AG10803 (cell line): ENCODE data around the gene LRFN4.

Experiments used
- DNase-seq: peaks from one replicate; pipeline ENCODE4 v3.0.0; 2010; ENCODE audit warnings: low read depth
- H3K4me3 ChIP-seq: 2 replicates; pipeline ENCODE4 v1.5.1; 2011; ENCODE audit warnings: mild to moderate bottlenecking, low read length, control low read depth
- TF ChIP-seq, protein P1 (sequence below): conservative IDR thresholded peaks from 2 replicates; pipeline ENCODE4 v1.5.1; 2011; ENCODE audit warnings: mild to moderate bottlenecking, low read length, control low read depth, inconsistent platforms

Gene LRFN4

DNA sequence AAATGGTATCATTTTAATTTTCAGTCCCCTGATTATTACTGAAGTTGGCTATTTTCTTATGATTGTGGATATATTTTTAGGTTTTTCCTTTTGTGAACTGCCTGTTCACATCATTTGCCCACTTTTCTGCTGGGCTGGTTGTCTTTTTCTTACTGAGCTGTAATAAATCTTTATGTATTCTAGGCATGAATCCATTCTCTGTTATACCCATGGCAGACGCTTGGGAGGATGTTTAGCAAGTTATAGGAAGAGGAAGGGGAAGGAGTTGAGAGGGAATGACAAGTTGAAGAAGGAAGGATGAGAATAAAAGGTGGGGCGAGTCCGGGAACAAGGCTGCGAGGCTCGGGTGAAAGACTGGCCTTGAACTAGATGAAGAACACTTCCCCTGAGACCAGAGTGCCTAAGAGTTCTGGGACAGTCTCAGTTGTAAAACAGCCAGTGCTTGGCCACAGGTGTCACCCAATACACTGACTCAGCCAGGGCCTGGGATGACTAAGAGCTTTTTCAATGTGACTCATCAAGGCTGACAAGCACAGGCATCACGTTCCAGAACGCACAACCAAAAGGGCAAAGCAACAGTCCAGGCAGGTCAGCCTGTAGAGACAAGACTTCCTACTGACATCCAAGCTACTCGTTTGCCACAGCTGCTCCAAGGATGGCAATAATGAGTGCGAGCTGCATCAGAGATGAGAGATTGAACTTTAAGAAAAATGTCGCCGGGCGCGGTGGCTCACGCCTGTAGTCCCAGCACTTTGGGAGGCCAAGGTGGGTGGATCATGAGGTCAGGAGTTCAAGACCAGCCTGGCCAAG, 35.2 kb downstream of the LRFN4 start:
- H3K4me3 ChIP-seq: no peak overlapping the region
- DNase-seq: peak; percentile 88
- TF ChIP-seq, protein P1, sequence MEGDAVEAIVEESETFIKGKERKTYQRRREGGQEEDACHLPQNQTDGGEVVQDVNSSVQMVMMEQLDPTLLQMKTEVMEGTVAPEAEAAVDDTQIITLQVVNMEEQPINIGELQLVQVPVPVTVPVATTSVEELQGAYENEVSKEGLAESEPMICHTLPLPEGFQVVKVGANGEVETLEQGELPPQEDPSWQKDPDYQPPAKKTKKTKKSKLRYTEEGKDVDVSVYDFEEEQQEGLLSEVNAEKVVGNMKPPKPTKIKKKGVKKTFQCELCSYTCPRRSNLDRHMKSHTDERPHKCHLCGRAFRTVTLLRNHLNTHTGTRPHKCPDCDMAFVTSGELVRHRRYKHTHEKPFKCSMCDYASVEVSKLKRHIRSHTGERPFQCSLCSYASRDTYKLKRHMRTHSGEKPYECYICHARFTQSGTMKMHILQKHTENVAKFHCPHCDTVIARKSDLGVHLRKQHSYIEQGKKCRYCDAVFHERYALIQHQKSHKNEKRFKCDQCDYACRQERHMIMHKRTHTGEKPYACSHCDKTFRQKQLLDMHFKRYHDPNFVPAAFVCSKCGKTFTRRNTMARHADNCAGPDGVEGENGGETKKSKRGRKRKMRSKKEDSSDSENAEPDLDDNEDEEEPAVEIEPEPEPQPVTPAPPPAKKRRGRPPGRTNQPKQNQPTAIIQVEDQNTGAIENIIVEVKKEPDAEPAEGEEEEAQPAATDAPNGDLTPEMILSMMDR: 0 out of 2 replicates have a peak, but pooled peaks have one; percentile 4

DNA sequence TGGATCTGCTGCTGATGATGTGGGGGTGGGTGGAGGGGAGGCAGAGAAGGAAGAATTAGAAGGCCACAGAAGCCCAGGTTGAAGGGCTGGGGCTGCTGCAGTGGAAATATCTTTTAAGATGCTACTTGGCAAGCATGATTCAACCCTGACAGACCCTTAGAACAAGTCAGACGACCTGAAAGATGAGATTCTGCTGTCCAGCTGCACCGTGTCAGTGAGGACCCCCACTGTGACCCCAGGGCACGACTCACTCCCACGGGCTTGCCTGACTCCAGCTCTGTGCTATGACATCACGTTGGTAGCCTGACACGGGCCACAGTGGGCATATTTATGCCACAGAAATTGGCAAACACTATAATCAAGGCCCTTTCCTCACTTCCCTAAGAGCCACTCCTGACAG, 36.0 kb downstream of the LRFN4 start:
- peak; percentile 25 for DNase-seq
- H3K4me3 ChIP-seq: no peak overlapping the region
- TF ChIP-seq, protein P1: no peak

DNA sequence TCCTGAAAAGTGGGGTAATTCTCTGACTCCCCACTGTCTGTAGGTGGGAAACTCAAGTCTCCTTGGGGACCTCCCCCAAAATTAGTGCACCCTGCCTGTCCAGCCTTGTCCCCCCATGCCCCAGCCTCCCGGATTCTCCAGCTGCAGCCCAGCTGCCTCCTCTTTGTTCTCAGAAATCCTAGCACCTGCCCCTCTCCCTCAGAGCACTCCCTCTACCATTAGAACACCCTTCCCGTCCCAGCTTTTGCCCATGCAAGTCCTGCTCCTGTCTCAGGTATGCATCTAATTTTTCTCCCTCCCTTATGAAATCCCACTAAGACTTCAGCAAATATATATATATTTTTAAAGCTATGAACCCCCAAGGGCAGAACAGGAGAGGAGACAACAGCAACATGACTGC, 37.3 kb downstream of the LRFN4 start:
- no peak for DNase-seq
- TF ChIP-seq, protein P1: no peak
- H3K4me3 ChIP-seq: no peak overlapping the region

DNA sequence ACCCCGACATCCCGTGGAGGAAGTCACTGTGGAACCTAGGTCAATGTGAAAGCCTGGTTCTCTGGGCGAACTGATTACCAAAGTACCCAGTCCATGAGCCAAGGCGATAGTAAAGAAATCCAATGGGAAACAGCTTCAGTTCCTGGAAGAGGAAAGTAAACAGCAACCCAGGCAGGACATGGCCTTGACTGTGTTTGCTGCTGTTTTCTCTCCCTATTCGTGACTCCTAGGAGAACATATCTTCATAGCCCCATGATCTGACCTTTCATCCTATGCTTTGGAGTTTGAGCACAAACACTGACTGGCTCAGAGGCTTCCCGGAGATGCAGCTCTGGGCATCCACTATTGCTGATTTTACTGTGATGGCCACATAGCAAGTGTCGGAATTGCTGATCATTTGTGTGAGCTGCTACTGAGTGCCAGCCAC, 45.1 kb downstream of the LRFN4 start:
- TF ChIP-seq, protein P1: no peak
- DNase-seq: no peak
- H3K4me3 ChIP-seq: no peak overlapping the region

DNA sequence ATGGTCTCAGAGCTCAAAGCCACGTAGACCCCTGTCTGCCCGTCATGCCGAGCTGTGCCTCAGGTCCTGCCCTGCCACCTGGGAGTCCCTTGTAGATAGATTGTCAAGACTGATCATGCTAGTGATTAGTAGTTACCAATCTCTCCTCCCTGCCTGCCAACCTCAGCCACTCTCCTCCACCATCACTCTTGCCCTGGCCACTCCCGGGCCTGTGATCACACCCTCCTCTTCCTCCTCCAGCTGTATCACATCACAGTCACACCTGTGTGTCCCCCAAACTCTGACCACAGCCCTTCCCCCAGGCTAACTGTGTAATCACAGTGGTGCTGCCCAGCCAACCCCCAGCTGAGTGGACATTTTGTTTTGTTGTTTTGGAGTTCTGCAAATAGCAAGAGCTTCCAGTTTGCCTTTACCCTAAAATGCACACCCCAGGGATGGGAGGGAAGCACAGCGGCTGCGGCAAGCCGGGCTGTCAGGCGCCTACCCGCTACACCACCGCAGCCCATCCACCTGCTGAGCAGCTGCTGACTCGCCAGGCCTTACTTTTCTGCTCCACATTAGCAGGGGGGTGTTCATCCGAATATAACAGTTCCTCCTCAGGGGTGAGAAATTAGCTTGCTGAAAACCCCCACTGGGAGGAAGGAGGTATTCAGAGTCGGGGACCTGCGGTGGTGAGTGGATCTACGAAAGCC, 45.8 kb downstream of the LRFN4 start:
- TF ChIP-seq, protein P1: no peak
- DNase-seq: no peak
- no peak overlapping the region for H3K4me3 ChIP-seq

DNA sequence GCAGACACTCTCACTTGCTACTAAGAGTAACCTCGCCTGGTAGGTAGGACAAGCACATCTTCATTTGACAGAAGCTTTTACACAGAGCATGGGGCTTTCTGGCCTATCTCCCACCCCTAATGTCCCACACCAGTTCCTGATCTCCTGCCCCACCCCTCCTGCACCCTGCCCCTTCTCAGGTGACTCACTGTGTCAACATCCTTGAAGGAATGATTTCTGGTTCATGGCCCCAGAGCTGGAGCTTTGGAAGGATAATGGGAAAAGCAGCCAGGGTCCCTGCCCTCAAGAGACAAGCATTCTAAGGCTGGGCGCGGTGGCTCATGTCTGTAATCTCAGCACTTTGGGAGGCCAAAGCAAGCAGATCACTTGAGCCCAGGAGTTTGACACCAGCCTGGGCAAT, 47.2 kb downstream of the LRFN4 start:
- H3K4me3 ChIP-seq: no peak overlapping the region
- TF ChIP-seq, protein P1: no peak
- no peak for DNase-seq

DNA sequence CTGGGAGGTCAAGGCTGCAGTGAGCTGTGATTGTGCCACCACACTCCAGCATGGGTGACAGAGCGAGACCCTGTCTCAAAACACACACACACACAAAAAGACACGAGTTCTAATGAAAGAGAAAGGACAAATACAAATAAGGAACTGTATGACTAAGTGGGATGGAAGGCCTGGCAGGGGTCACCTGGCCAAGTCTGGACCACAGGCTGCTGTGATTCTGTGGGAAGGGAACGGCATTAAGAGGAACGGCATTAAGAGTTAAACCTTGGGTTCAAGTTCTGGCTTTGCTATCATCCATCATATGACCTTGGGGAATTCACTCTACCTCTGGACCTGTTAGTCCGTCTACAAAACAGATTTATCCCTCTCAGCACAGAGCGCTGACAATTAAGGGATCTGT, 47.7 kb downstream of the LRFN4 start:
- TF ChIP-seq, protein P1: no peak
- no peak overlapping the region for H3K4me3 ChIP-seq
- no peak for DNase-seq
